HG03460 (cell line): ENCODE measurements around the gene TPD52L2.
"Not testable (repeated sequence)": the region's sequence is repeated elsewhere in the genome, so short reads cannot be mapped to it uniquely, and the experiment has no call there.

ENCODE experiments used
- ATAC-seq: cut with Tn5 transposase; IDR thresholded peaks from one replicate; pipeline ENCODE4 v1.9.1; 2021; ENCODE audit not compliant: unreplicated experiment

Gene TPD52L2

DNA sequence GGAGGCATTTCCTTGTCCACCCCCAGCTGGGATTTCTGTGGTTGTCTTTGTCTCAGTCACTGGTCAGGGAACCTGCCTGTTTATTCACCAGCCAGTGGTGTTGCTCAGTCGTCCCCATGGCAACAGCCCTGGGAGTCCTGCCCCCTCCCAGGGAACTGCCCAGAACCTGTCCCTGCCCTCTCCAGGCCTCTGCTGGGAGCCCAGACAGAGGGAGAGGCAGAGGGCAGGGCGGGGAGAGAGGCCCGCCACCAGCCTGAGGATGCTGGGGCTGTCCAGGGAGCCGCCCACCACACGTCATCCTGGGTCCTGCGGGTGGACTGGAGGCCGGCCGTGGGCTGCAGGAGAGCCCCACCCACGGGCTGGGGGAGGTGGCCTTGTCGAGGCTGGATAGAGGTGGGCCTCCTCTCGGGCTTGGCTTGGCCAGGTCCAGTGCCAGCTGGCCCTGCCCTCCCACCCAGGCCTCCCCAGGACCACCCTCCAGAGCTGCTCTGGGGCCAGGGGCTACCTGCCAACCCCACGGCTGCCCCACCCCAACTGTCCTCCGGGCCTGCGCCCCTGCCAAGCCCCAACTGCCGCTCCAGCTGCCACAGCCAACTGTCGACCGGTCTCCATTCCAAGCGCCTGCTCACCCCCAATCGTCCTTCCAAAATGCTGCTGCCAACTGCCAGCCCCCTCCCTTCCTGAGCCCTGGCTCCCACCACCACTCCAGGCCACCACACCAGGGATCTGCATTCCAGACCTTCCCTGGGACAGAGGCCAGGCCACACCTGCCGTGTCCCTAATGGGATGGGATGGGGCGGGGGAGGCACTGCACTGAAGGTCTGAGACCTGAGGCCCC, 29.8 kb upstream of the TPD52L2 start:
- ATAC-seq = no peak

DNA sequence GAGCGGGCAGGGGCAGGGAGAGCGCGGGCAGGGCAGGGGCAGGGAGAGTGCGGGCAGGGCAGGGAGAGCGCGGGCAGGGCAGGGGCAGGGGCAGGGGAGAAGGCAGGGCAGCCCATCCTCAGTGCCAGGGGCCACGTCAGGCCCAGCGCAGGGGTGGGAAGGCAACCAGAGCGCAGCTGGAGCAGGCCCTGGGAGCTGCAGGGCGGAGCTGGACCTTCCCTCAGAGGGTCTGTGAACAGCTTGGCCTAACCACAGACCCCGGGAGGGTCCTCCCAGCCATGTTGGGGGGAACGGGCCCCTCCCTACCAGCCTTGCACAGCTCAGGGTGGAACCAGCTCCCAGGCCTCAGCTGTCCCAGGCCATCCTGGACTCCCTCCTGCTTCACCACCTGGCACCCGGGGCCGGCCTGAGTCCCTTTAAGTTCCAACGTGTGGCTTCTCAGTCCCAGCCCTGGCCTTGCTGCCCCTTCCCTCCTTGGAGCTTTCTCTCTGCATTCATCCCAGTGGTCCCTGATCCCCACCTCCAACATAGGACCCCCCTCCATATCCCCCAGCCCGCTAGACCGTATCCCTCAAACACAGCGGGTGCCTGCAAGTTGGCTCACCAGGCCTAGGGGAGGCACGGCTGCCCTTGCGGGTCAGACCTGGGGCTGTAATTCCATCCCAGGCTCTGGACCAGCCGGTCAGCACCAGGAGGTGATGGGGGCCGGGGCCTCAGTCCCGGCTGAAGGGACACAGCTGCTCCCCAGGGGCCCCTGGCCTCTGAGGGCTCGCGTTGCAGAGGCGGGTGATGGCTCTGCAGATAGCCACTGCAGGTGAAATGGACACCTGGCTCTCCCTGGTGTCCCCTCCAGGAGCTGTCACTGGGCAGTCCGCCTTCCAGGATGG, 28.4 kb upstream of the TPD52L2 start:
- no peak for ATAC-seq

DNA sequence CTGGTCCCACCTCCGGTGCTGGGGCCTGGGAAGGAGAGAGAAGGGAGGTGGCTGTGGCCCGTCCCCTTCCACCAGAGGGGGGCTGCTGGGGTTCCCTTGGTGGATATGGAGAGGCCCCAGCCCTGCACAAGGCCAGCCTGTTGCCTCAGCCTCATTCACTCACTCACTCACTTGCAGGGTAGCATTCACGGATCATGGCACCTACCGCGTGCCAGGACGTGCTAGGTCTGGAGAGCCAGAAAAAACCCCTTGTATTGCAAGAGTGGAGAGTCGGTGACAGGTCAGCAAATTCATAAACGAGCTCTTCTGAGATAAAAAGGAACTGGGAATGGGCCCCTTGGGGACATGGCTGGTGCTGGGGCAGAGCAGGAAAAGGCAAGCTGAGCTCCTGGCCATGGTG, 27.6 kb upstream of the TPD52L2 start:
- ATAC-seq = no peak

DNA sequence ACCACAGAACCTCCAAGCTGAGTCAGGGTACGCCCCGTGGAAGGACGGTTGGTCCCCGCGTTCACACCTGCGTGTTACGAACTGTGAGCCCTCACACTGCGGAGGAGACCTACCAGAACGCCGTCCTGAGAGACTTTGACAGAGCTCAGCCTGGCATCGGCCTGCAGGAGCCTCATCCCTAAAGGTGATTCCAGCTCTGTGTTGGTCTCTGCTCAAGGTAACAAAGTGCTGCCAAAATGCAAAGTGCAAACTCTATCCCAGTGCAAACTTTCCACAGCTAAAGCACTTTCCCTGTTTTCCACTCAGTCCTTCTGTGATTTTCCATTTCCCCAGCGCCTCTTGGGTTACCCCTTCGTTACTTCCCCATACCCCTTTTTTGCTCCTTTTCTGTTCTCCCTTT, 25.4 kb upstream of the TPD52L2 start:
- ATAC-seq = no peak

DNA sequence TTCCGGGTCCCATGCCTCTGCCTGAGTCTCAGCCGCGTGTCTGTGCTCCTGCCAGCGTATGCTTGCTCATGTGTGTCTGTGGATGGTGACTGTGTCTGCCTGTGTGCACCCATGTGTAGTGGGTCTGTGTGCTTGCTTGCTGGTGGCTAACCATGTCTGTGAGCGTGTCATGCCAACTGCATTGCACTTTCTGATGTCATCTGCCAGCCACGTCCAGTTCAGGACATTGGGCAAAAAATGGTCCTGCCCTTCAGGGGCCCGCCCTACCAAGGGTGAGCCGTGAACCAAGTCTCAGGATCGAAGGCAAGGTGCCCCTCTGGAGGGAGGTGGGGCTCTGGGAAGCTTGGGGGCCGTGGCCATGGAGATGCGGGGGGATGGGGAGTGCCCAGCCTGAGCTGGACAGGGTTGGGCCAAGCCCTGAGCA, 24.7 kb upstream of the TPD52L2 start:
- no peak for ATAC-seq

DNA sequence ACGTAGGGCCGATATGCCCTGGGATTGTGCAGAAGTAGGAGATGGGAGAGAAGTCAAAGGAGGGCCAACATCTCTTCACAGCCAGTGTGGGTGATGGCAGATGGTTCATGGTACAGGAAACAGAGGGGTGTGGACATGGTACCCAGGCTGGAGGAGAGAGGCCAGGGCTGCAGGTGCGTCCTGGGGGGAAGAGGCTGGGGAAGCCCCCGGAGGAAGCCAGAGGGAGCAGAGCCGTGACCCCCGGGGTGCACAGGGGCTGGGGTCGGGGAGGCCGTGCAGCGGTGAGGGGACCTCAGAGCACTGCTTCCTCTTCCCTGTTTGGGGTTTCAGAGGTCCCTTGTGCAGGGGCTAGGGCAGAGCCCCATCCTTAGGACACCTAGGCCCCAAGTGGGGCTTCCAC, 22.8 kb upstream of the TPD52L2 start:
- no peak for ATAC-seq

DNA sequence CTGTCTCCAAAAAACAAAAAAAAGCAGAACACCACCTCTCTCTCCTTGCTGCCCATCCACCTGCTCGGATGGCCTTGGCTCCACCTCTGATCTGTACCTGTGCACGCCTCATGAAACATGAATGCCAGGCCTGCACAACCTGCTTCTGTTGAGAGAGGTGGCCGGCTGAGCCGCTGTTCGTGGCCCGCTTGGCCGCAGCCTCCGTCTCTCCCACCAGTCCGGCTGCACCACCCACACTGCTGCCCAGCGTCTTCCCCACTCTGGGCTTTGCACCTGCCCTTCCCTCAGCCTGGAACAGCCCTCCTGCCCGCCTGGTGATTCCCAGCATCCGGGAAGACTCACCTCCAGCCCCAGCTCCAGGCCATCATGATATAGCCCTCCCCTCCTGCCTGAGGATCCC, 21.8 kb upstream of the TPD52L2 start:
- no peak for ATAC-seq

DNA sequence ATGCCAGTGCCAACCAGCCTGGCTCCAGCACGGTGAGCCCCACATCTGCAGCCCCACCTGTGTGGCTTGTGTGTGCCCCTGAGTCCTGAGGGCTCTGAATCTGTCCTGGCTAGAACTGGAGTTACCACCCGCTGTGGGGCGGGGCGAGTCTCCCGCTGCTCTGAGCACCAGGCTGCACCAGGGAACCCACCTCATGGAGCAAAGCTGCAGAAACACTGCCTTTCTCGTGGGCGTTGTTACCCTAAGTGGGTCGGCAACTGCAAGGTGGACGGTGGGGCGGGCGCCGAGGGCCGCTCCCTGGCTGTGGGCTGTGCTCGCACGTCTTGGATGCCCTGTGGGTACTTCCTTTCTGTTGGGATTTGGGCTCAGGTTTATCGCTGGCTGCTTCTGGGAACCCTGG, 21.3 kb upstream of the TPD52L2 start:
- ATAC-seq = no peak

DNA sequence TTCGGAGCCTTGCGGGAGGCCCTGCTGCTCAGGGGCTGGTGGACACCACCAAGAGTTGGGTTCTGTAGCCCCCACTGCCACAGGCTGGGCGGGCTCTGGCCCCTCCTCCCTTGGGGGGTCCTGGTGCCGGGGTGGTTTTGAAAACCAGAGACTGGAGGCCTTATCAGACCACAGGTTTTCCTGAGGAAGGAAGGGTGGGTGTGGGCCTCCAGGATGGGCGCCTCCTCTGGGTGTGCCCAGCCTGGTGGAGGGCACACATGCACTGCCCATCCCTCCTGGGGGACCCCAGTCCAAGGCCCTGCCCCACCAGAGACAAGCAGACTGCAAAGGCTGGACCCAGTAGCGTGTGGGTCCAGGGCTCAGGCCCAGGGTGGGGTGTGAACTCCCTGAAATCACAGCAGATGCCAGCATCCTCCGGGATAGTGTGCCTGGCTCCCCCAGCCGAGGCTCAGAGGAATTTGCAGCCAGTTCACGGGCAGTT, 20.5 kb upstream of the TPD52L2 start:
- no peak for ATAC-seq

DNA sequence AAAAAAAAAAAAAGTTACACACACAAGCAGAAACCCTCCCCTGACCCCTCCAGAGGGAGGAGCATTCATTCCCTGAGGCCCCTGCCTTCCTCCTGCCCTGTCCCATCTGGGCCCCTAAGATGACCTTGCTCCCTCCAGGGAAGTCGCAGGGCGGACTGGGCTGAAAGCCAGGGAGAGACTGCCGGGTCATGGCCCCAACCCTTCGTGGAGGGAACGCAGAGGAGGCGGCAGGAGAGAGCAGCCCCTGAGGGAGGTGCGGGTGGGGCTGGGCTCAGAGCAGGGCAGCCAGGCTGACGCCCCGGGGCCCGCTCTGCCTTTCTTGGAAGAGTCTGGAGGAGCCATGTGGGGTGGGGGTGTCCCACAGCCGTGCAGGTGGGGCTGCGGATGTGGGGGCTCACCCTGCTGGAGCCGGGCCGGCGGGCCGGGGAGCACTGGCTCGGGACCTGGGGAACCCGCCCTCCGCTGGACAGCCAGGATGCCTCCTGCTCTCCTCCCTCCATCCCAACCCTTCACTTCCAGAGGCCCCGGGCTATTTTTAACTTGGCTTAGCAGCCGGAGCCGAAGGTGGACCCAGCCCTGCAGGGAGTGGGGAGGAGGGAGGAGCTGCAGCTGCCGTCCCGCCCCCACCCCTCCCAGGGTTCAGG, 18.8 kb upstream of the TPD52L2 start:
- no peak for ATAC-seq

DNA sequence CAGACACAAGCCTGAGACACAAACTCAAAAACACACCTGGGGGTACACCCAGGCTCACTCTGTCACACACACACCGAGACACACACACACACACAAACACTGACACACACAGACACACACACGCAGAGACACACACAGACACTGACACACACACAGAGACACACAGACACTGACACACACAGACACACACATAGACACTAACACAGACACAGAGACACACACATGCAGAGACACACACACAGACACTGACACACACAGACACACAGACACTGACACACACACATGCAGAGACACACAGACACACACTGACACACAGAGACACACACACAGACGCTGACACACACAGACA, 18.2 kb upstream of the TPD52L2 start:
- no peak for ATAC-seq

DNA sequence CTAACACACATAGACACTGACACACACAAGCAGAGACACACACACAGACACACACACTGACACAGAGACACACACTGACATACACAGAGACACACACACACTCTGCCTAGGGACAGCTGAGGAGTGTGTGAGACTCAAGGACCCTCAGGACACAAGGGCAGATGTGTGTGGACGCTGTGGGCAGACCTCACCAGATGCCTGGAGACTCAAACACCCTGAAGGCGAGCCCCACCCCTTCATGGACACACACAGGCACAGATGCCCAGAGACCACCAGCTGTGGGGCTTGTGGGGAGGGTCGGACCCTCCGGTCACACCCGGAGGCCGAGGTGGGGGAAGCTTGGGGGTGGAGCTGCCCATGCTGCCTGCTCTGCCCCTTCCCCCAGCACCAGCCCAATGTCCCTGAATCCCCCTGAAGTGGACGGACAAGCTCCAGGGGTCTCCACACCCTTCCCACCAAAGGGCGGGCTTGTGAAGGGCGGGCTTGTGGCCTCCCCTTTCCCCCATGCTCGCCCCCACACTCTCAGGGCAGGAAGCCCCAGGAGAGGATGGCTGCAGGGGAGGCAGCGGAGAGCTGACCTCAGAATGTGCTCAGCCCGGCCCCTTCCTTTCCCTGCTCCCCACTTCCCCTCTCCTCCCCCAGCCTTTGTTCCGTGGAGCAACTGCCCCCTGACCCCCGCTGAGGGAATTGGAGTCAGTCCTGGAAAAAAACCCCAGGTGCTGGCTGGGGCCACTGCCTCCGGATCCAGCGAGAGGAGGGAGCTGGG, 17.6 kb upstream of the TPD52L2 start:
- ATAC-seq = no peak

DNA sequence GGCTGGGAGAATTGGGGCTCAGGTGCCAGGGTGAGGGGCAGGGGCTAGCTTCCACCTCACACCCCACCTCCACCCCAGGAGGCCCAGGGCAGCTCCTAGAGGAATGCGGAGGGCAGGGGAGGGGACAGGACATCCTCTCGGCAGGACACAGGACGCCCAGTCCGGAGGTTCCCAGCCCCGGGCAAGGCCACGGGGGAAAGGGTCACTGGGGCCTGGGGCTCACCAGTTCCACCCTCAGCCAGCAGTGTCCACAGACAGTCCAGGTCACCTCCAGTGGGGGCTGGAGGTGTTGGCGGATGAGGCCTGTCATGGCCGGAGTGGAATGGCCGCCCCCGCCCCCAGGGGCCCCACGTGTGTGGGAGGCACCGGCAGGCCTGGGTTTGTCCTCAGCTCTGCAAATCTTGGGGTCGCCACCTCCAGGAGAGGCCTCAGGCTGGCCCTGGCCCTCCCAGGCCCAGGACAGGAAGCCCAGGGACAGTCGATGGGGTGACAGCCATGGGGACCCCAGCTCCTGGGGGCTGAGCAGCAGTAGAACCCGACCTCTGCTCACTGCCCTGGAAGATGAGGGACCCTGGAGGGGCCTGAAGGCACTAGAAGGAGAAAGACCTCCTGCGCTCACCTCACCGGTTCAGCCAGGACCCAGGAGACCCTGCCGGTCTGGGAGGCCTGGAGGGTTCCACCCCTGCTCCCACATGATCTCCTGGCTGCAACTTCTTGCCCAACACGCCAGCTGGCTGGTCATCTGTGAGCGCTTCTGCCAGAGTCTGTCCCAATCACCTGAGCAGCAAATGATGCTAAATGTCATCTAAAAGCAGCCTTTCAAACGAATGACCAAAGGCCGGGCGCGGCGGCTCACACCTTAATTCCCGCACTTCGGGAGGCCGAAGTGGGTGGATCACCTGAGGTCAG, 16.8 kb upstream of the TPD52L2 start:
- ATAC-seq = no peak

DNA sequence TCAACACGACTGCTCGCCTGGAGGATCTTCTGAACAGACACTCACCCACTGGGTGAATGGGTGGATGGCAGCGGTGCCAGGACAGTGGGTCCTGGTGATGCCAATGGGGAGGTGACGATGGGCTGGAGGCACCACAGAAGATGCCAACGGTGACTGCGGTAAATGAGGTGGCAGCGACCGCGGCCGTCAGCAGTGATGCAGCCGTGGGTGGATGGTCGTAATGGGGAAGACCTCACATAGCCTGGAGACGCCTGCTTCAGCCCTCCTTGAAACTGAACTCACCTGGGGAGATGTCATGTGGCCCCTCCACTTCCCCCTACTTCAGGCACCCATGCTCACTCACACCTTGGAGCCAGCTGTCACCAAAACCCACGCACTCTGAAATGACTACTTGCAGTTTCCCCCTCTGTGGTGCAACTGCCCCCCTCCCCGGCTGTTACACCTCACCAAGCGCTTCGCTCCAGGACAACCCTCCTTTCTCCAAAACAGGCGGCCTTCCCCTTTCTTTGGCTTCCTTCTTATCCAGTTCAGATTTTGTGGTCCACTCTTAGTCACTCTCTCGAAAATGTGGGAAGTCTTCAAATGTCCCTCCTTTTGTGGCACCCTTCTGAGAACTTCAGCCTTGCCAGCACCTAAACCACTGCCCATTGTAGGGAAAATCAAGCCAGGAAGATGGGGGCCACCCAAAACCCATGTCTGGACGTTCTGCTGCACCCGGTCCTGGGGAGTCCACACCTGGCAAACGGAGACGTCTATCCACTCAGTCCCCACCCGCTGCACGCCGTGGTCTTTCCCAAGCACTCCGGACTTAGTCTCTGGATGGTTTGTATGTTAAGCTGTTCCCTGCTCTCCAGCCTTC, 14.2 kb upstream of the TPD52L2 start:
- peak; percentile 76 for ATAC-seq

DNA sequence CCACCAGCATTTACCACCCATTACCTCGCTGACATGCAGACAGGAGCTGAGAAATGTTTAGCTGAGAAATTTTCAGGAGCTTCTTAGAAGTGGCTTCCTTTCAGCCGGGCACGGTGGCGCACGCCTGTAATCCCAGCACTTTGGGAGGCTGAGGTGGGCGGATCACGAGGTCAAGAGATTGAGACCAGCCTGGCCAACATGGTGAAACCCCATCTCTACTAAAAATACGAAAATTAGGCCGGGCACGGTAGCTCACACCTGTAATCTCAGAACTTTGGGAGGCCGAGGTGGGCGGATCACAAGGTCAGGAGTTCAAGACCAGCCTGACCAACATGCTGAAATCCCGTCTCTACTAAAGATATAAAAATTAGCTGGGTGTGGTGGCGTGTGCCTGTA, 13.5 kb upstream of the TPD52L2 start:
- ATAC-seq = not testable (repeated sequence)

DNA sequence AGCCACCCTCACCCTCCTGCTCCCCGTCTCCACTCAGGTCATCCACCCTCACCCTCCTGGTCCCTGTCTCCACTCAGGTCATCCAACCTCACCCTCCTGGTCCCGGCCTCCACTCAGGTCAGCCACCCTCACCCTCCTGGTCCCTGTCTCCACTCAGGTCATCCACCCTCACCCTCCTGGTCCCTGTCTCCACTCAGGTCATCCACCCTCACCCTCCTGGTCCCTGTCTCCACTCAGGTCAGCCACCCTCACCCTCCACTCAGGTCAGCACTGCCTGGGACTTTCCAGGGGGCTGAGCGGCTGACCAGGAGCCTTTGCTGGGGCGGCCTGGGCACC, 11.4 kb upstream of the TPD52L2 start:
- ATAC-seq = not testable (repeated sequence)

DNA sequence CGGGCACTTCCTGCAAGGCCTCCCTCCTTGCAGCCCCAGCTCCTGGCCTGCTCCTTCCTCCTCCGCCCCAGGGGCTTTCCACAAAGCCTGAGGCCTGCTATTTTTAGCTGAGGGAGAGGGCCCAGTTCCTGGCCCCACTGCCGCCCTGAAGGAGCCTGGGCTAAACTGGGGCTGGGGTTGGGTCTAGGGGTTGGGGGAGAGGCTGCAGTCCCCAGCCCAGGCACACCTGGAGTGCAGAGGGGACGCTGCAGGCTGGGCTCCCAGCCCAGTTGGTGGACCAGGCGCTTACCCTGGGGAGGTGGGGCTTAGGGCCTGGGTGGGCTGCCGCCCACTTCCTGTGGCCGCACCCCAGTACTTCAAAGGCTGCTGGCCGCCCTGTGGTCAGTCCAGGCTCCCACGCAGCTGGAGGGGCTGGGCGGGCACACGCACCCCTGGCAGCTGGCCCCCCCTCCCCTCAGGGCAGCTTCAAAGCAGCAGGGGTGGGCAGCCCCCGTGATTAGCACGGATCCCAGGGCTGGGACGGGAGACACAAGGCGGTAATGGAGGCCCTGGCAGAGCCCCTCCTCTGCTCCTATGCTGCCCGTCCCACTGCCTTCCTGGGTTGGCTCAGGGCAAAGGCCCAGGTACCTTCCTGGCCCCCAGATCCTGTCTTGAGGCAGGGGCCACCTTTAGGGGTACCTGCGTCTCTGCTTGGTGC, 10.9 kb upstream of the TPD52L2 start:
- ATAC-seq = no peak

DNA sequence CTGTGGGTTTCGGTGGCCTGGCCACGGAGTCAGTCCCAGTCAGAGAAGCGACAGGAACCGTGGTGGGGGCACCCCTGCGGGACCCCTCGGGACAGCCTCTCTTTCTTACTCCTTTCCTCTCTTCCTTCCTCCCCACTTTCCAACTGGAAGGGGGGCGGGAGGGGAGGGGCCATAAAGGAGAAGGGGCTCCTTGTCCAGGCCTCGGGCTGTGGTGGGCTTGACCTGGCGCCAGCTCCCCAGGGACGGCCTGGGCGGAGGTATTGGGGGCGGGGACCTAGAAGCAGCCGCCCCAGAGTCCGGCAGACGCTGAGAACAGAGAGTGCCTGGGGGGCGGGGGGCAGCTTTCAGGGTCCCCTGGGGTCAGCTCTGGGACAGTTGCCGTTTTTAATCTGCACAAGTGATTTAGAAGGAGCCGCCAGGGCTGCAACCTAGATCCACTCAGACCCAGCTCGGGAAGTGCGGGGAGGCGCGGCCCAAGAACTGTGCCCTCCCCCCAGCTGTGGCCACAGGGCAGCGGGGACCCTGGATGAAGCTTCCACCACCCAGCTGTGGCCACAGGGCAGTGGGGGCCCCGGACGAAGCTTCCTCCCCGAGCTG, 10.2 kb upstream of the TPD52L2 start:
- ATAC-seq = no peak
